K562 (cell line): Measurements from ENCODE around the gene TSPOAP1. TPM values are rescaled to one million over a fixed set of nuclear protein-coding genes. Genes with fewer than 3 reads are reported as not detected.

Source experiments
- CSDE1 ChIP-seq, 2 experiments: fragments of 450-650 bp; IDR thresholded peaks; 2 replicates each; pipeline ENCODE4 v1.6.1; 2016; ENCODE audit warnings: mild to moderate bottlenecking in 1 of 2
- RBM22 ChIP-seq: fragments of 200-400 bp; formaldehyde crosslinking; IDR thresholded peaks from 2 replicates; pipeline ENCODE4 v1.6.1; 2018; ENCODE audit warnings: low read length, low read depth; ENCODE audit not compliant: poor library complexity, severe bottlenecking
- TAF9B ChIP-seq: fragments of 450-650 bp; IDR thresholded peaks from 2 replicates; pipeline ENCODE4 v1.6.1; 2018; ENCODE audit warnings: mild to moderate bottlenecking; ENCODE audit not compliant: partially characterized antibody
- UBTF ChIP-seq, 2 experiments: IDR thresholded peaks; 2 replicates each; pipeline ENCODE4 v1.6.1; 2012; ENCODE audit warnings: improper control_type of control experiment in 2 of 2, low read depth in 2 of 2, low read length in 2 of 2, borderline replicate concordance in 1 of 2
- ZBTB33 ChIP-seq: sonication (generic); formaldehyde crosslinking; IDR thresholded peaks from 2 replicates; pipeline ENCODE4 v1.8.1; 2023; ENCODE audit warnings: mild to moderate bottlenecking, missing genetic modification reagents
- ZNF253 ChIP-seq: fragments of 250-450 bp; sonication (Bioruptor Pico); conservative IDR thresholded peaks from 2 replicates; pipeline ENCODE4 v1.6.1; 2021; ENCODE audit warnings: mild to moderate bottlenecking
- ZNF436 ChIP-seq: fragments of 250-450, 450-650 bp; sonication (Bioruptor Pico); formaldehyde crosslinking; IDR thresholded peaks from 2 replicates; pipeline ENCODE4 v1.7.0; 2020; ENCODE audit warnings: mild to moderate bottlenecking
- ZNF592 ChIP-seq: fragments of 450-650 bp; IDR thresholded peaks from 2 replicates; pipeline ENCODE4 v1.6.1; 2017; ENCODE audit warnings: antibody characterized with exemption, mild to moderate bottlenecking
- polyA plus RNA-seq, 8 experiments: library from polyadenylated mRNA; depleted of rRNA in 4 of 8; stranded (reverse) in 5 of 8; unstranded in 3 of 8; fragments of >200 nt; fragmentation: Nextera tagmentation in 2 of 8; fragmentation: Illumina TruSeq in 1 of 8; extraction: Ambion mirVana in 2 of 8; extraction: Trizol in 1 of 8; gene quantifications; 2 replicates each; pipeline versions ENCODE4 v1.2.1 to v1.2.3, GENCODE V29; 2011 to 2014; ENCODE audit warnings: inconsistent platforms in 1 of 8, missing spikeins in 1 of 8
- total RNA-seq, 7 experiments: library from RNA; depleted of rRNA in 6 of 7; stranded (reverse); fragments of >200 nt in 6 of 7; fragmentation: Illumina TruSeq in 2 of 7; extraction: Trizol in 2 of 7; gene quantifications; 2 replicates each; pipeline versions ENCODE4 v1.2.1 to v1.2.3, GENCODE V29; 2011 to 2021; ENCODE audit warnings: low replicate concordance in 1 of 7
- TF ChIP-seq, protein P1 (sequence below): fragments of 250-450 bp; sonication (Bioruptor Pico); IDR thresholded peaks from 2 replicates; pipeline ENCODE4 v1.8.0; 2022; ENCODE audit warnings: inconsistent platforms, mild to moderate bottlenecking, moderate library complexity, borderline replicate concordance

The TSPOAP1 gene
- total and polyA plus RNA-seq, 9 of the 15 experiments (the other 6 are each of a cell fraction or from before 2014, with no cell fraction given) = 0.87 to 3.9 (median 1.8) TPM; not detected in 2

GRCh38 chr17:58311429-58311894 is 17.1 kb downstream of the TSPOAP1 start (continued):
- no peak for TF ChIP-seq ZNF592
- no peak for TF ChIP-seq UBTF (IDR thresholded peaks at IDR 0.05; ENCODE audit: borderline replicate concordance in 1 of 2, low read depth in 2 of 2, low read length in 2 of 2)
- TF ChIP-seq, protein P1, sequence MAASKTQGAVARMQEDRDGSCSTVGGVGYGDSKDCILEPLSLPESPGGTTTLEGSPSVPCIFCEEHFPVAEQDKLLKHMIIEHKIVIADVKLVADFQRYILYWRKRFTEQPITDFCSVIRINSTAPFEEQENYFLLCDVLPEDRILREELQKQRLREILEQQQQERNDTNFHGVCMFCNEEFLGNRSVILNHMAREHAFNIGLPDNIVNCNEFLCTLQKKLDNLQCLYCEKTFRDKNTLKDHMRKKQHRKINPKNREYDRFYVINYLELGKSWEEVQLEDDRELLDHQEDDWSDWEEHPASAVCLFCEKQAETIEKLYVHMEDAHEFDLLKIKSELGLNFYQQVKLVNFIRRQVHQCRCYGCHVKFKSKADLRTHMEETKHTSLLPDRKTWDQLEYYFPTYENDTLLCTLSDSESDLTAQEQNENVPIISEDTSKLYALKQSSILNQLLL (CRISPR knock-in tag) = no peak
- no peak for TF ChIP-seq ZNF253 (CRISPR knock-in tag)
- no peak for TF ChIP-seq RBM22
- TF ChIP-seq CSDE1 (IDR thresholded peaks at IDR 0.05) = no peak
- TF ChIP-seq ZNF436 (CRISPR knock-in tag) = no peak
- no peak for TF ChIP-seq TAF9B
- TF ChIP-seq ZBTB33 (CRISPR knock-in tag) = no peak
